ENCODE results near the gene C6orf62.
"Not testable (repeated sequence)": the region's sequence is repeated elsewhere in the genome, so short reads cannot be mapped to it uniquely, and the experiment has no call there.

The C6orf62 gene

GRCh38 chr6:24666097-24666640 lies 52.8 kb downstream of the C6orf62 start:
- DNase-seq = peak in 1 of 6 experiments; percentile 45

- DNase-seq = no peak
Measured at GRCh38 chr6:24664046-24664987, 54.6 kb downstream of the C6orf62 start.

DNA sequence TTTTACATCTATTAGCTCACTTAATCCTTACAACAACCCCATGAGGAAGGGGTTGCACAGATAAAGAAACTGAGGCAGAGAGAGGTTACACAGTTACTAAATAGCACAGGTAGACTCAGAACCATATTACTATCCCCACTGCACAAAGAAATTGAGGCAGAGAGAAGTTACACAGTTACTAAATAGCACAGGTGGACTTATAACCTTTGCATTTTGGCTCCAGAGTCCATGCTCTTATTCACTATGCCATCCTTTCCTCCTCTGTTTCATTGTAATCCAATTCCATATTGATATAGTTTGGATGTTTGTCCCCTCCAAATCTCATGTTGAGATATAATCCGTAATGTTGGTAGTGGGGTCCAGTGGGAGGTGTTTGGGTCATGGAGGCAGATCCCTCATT lies 55.8 kb downstream of the C6orf62 start:
- DNase-seq = no peak

DNA sequence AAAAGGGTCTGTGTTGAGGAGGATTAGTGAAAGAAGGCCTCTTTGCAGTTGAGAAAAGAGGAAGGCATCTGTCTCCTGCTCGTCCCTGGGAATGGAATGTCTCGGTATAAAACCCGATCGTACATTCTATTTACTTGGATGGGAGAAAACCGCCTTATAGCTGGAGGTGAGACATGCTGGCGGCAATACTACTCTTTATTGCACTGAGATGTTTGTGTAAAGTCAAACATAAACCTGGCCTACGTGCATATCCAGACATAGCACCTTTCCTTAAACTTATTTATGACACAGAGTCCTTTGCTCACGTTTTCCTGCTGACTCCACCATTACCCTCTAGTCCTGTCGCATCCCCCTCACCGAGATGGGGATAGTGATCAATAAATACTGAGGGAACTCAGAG lies 56.7 kb downstream of the C6orf62 start:
- DNase-seq = no peak

- DNase-seq = not testable (repeated sequence)
Measured at GRCh38 chr6:24661759-24662158, 57.2 kb downstream of the C6orf62 start.

GRCh38 chr6:24660105-24660504 lies 58.8 kb downstream of the C6orf62 start:
- DNase-seq = no peak

GRCh38 chr6:24659561-24659960 lies 59.4 kb downstream of the C6orf62 start:
- no peak for DNase-seq

GRCh38 chr6:24658573-24659560 lies 60.1 kb downstream of the C6orf62 start:
- DNase-seq = no peak

DNA sequence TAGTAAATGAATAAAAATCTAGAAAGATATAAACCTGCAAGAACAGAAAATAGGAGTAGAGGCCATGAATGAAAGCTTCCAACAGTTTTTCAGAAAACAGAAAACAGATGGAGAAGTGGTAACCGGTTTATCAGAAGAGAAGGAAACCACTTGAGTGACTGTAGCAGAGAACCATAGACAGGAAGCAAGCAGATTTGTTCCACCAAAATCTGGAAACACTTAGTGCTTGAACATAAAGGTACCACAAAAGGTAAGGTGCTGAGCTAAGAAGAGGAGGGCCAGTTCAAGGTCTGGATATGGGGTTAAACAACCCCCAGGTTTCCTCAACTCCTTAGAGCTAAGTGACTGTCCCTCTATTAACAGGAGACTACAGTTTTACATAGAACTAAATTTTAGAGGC lies 63.7 kb downstream of the C6orf62 start:
- no peak for DNase-seq

All from stimulated activated naive CD4-positive, alpha-beta T cell (primary cell).